ENCODE results near the gene KHDRBS2.
"Not testable (repeated sequence)": the region's sequence is repeated elsewhere in the genome, so short reads cannot be mapped to it uniquely, and the experiment has no call there.

KHDRBS2 gene

DNA sequence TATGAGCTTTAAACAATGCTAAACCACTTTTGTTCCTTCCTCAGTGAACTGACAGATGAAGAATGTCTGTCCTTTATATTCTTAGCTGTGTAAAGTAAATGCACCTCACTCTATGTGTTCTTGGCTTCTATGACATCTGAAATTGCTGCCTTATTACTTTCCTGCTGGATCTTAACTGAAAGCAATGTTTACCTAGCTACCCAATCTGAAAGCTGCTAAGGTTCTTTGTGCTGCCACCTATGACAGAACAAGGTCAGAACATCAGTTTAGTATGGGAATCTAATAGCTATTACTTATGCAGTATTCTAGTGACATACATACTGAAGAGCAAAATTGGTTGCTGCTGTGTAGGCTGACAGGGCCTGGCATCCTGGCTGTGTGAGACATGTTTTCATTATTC is 444.1 kb downstream of the KHDRBS2 start:
- DNase-seq = no peak

DNA sequence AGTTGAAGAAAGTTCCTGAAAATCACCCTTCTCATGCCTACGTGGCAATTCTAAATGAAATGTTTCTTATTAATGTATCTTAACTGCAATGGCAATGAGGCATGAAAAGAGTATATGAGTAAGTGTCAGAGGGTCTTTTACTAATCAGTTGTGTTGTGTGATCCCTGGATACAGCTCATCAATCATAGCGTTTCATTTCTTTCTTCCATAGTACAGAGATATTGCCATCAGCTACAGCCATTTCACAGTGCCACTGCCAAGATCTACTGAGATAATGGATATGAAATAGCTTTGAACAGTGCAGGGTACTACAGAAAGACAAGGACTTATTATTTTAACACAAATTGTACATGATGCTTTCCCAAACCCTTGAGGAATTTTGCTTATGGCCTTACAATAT is 450.8 kb downstream of the KHDRBS2 start:
- no peak for DNase-seq

DNA sequence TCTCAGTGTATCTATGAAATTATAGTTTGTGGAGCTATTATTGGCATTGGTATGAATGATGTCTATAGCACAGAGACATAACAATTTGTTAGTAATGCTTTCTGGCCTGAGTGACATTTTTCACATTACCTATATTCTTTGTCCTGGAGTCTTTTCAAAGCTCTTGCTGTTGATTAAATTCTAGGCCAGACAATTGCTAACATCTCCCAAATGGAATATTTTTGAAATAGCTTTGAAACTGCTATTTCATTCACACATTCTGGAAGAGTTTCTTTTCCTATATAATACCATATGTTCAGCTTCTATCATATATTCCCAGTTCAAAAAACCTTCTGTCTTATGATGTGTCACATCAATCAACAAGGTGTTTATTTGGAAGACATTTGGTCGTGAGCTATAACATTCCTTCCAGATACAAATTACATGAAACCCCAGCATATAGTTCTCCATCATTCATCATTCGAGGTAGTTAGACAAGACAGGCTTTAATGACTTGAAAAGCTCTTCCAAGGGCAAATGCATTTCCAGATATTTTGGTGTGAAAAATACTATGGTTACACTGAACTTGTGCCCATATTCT is 452.8 kb downstream of the KHDRBS2 start:
- DNase-seq = no peak

DNA sequence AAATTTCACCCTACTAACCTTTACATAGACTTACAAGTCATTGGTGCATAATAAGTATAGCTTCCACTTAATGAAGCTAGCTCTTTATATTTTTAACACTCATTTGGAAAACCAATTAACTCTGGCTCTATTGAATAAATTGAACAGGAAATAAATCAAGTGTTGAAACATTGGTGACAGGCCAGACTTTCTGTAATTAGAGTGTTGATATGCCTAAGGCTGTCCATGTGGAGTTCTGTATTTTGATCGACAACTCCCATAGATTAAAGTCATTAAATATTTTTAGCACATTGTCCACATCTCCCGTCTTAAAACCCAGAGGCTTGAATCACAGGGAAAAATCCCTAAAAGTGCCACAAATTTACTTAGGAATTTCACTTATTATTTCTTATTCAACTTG is 468.3 kb downstream of the KHDRBS2 start:
- no peak for DNase-seq

DNA sequence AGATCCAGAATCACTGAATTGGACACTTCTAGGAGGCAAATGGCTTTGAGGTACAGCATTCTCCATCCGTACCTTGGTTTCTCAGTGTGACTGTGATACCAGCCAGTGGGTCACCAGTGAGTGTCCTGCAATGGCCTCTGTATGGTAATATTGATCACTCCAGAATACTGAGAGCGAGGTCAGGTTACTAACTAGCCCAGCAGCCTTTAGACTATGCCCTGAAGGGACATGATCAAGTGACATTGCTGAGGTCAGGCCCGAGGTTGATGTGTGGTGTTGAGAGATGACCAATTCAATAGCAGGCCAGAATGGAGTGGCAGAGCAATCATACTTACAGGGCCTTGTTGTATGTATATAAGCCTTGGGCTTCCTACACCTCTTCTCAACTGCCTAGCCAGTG is 476.0 kb downstream of the KHDRBS2 start:
- DNase-seq = no peak

DNA sequence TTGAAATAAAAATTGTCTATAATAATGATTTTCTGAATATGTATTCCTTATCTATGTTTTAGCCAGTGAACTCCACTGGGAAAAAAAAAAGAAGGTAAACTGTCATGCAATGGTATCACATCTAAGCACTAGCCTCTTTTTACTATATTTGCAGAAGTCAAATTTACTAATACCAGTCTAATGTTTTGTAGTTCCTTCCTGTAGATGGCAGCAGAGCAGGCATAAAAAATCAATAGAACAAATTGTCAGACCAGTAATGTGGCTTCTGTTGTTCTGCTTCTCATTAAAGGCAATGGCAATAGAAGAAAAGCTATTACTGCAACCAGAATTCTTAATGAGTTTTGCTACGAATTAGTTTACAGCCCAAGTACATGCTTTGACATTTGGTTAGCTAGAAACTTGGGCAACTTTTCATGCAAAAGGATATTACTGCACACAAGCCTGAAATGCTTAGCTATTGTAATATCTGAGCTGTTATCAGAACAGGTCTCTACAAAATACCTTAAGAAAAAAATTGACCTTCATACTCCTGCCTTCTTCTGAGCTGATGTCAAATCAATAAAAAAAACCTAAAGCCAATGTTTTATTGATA is 476.9 kb downstream of the KHDRBS2 start:
- DNase-seq = peak; percentile 40

DNA sequence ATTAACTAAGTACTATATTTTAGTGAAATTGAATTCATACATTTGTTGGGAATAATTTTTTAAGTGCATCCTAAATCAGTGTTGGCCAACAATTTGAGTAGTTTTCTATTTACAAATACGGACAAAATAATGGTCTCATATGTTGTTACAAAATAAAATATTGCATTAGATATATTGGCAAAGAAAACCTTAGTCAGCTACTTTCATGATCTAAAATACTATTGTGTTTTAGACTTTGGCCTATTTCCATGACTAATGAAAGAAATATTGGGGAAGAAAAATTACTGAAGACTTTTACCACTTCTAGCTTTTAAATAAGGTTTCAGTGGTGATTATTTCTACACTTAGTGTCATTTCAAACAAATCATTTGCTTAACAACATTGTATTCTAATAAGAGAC is 498.0 kb downstream of the KHDRBS2 start:
- DNase-seq = no peak

DNA sequence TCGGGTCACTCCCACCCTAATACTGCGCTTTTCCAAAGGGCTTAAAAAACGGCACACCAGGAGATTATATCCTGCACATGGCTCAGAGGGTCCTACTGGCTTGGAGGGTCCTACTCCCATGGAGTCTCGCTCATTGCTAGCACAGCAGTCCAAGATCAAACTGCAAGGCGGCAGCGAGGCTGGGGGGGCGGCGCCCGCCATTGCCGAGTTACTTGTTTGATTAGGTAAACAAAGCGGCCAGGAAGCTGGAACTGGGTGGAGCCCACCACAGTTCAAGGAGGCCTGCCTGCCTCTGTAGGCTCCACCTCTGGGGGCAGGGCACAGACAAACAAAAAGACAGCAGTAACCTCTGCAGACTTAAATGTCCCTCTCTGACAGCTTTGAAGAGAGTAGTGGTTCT is 516.6 kb downstream of the KHDRBS2 start:
- not testable (repeated sequence) for DNase-seq

DNA sequence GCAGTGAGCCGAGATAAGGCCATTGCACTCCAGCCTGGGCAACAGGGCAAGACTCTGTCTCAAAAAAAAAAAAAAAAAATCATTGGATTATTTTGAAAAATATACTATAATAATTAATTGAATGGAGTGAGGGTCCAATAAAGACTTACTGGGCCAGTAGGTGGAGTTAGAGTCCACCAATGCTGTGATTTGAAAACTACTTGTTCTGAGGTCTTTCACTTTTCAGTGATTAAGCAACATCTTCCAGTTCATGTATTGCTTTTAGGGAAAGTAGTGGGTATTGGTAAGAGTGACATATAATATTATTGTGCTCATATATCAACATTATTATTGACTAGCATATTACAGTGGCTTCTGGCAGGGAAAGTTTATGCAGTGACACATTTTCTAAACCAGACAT is 530.3 kb downstream of the KHDRBS2 start:
- no peak for DNase-seq

DNA sequence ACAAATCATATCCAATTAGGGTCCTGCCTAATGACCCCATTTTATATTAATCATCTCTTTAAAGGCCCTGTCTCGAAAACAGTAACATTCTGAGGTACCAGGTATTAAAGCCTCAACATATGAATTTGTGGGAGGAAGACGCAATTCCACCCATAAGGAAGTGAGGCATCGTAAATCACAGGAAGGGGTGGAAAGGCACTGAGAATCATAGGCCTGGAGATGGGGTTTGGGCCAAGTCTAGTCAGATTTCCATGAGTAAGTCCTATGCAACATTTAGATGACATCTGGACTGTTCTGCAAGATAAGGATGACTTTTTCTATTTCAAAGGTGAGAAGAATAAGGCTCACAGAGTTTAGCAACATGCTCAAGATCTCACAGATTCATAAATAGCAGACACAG is 534.0 kb downstream of the KHDRBS2 start:
- DNase-seq = no peak

DNA sequence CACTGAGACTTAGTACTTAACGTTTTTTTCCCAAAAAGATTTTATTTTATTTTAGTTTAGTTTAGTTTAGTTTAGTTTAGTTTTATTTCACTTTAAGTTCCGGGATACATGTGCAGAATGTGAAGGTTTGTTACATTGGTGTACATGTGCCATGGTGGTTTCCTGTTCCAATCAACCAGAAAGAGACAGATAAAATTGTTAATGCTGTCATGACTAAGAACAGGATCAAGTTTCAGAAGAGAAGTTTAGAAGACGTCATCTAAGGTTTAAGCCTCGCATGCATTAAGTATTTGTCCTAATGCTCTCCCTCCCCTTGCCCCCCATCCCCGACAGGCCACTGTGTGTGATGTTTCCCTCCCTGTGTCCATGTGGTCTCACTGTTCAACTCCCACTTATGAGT is 540.0 kb downstream of the KHDRBS2 start:
- no peak for DNase-seq

DNA sequence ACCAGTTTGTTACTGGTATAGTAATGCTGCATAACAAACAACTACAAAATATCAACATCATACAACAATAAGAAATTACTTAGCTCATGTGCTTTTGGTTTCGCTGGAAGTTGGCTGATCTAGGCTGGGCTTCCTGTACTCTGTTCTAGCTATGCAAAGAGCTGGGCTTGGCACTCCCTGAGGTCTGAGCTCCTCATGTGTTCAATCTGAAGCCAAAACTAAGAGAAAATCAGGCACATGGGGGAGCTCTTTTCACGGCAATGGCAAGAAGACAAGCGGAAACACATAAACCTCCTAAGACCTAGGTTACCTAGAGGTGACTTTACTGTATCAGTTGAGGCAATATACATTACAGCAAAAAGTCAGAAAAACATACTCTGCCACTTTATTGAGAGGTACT is 574.2 kb downstream of the KHDRBS2 start:
- DNase-seq = no peak

DNA sequence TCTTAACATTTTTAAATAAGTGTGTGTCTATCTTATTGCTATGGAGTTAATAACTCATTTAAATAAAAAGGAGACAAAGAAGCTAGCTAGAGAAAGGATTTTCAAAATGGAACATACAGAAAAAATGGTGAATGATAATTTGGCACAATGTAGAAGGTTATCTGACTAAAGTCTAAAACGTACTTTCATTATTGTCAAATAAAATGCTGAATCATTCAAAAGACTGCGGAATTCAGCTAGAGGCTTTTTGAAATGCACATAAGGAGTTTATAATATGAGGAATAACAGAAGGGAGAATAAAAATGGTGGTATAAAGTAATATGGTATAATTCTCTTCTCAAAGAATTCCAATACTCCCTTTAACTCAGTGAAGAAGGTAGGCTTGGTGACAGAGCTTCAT is 597.9 kb downstream of the KHDRBS2 start:
- DNase-seq = no peak

DNA sequence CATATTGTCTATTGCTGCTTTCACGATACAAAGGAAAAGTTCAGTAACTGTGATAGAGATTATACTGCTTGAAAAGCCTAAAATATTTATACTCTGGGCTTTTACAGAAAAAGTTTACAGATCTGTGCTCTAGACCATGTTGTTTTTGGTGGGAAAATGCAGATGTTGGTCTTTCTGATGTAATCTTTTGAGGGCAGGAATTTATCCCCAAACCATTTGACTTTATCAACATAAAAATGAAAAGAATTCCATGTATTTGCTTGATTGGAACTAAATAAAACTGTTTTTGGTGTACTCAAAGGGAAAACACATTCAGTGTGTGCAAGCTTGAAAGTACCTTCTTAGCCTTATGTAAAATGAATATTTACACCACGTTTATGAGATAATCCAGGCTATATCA is 603.5 kb downstream of the KHDRBS2 start:
- DNase-seq = no peak

DNA sequence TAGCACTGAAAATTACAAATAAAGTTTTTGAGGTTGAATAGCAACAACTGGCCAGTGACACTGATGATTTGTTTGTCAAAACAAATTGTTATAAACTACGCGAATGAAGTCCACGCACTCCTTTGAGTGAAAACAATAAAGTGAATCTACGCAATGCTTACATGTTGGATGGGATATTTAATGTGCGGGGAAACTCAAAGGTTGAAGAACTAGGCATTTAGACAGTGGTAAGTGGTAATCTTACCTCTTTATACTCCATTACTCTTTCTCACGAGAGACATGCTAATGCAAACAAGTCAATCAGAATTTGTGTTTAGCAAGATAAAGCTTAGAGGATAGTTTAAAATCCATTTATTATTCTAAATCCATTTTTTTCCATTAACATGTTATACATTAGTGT is 606.4 kb downstream of the KHDRBS2 start:
- DNase-seq = no peak

DNA sequence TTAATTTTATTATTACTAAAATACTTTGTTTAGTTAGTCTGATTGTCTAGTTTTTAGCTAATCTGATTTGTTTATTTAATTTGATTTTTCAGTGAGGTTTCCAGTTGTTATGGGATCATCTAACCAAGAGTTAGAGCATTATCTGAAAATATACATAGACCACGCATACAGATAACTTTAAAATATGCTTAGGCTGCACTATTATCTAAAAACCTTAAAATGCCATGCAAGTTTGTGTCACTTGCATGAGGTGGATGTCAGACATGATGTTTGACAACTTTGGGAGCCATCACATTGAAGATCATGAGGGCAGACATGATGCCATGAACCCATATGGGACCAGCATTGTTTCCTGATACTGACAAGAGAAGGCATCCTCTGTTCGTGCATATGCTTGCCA is 610.3 kb downstream of the KHDRBS2 start:
- DNase-seq = no peak

DNA sequence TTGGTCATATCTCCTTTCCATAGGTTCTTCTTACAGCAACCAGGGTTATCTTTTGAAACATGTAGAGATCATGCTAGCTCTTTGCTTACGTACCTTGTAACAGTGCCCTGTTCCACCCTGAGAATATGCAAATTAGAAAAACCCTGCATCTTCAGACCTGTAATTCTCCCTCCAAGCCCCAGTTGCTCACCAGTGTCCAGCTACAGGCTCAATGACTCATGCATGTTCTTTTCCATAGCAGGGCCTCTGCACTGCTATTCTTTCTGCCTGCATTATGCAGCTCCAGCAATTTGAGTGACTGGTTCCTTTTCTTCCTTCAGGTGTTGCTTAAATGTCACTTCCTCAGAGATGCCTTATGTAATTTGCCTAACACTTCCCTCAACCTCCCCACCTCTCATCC is 636.2 kb downstream of the KHDRBS2 start:
- no peak for DNase-seq

DNA sequence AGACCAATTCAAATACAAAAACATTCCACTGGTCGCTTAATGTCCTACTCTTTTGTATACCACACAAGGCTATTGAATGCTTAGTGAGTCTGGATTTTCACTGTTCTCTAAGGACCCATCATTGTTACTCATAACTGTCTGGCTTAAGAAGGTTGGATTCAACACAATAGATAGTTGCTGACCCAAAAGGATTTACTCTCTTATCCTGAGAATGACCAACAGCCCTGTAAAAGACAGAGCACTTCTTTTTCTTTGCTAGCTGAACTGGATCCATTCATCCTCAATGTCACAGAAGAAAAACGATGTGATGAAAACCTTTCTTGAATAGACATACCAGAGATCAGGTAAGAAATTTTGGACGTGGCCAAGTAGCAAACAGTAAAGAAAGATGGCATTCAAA is 645.6 kb downstream of the KHDRBS2 start:
- DNase-seq = no peak

Data from NCI-H2171 treated with DMSO at 0.1 percent for 48 hours (cell line).